NB4 (cell line): ENCODE data around the gene GTF2H4.

ENCODE experiments used
- DNase-seq: peaks from one replicate; pipeline ENCODE4 v3.0.0; 2010; ENCODE audit warnings: low read depth
- H3K4me3 ChIP-seq: one replicate; pipeline ENCODE4 v1.5.1; 2011; ENCODE audit warnings: mild to moderate bottlenecking, low read depth, low read length, moderate library complexity
- CTCF ChIP-seq: IDR thresholded peaks from one replicate; pipeline ENCODE4 v1.5.1; 2012; ENCODE audit warnings: low read depth, low read length
- MYC ChIP-seq: IDR thresholded peaks from 2 replicates; pipeline ENCODE4 v1.6.1; 2011; ENCODE audit warnings: low read depth, low read length
- POLR2A ChIP-seq: IDR thresholded peaks from 2 replicates; pipeline ENCODE4 v1.6.1; 2011; ENCODE audit warnings: mild to moderate bottlenecking; ENCODE audit not compliant: insufficient read length; ENCODE audit errors: extremely low read depth
- TF ChIP-seq, protein P1 (sequence below): IDR thresholded peaks from 2 replicates; pipeline ENCODE4 v1.6.1; 2011; ENCODE audit warnings: low read depth, low read length

The GTF2H4 gene

DNA sequence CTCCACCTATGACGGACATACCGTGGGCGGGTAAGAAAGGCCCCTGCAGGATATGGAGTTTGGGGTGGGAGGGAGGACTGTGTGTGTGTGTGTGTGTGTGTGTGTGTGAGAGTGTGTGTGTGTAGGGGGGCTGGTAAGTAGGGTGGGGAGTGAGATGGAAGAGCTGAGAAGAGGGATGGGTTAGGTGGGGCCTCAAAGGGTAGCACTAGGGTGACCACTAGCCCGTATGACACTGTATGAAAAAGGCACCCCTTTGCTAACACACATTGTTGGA lies 16.6 kb upstream of the GTF2H4 start:
- TF ChIP-seq POLR2A (no peak), MYC (no peak), CTCF (no peak)
- TF ChIP-seq, protein P1, sequence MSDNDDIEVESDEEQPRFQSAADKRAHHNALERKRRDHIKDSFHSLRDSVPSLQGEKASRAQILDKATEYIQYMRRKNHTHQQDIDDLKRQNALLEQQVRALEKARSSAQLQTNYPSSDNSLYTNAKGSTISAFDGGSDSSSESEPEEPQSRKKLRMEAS, result no peak
- DNase-seq, result no peak

GRCh38 chr6:30891816-30892538 lies 16.0 kb upstream of the GTF2H4 start:
- DNase-seq, result no peak
- H3K4me3 ChIP-seq, result no peak overlapping the region
- TF ChIP-seq POLR2A, result no peak
- TF ChIP-seq CTCF, result no peak
- TF ChIP-seq MYC, result no peak
- TF ChIP-seq, protein P1, result no peak

More for the DNA sequence above, 16.6 kb upstream of the GTF2H4 start:
- H3K4me3 ChIP-seq, result no peak overlapping the region

- no peak for DNase-seq
- TF ChIP-seq CTCF (peak; percentile 18), POLR2A (no peak)
- TF ChIP-seq, protein P1, result no peak
- no peak overlapping the region for H3K4me3 ChIP-seq
Measured at GRCh38 chr6:30893001-30893591, 14.9 kb upstream of the GTF2H4 start.

- no peak overlapping the region for H3K4me3 ChIP-seq
- TF ChIP-seq CTCF, result no peak
- TF ChIP-seq, protein P1, result no peak
- TF ChIP-seq MYC, result no peak
- TF ChIP-seq POLR2A, result no peak
- no peak for DNase-seq
Measured at GRCh38 chr6:30893666-30894065, 14.3 kb upstream of the GTF2H4 start.

DNA sequence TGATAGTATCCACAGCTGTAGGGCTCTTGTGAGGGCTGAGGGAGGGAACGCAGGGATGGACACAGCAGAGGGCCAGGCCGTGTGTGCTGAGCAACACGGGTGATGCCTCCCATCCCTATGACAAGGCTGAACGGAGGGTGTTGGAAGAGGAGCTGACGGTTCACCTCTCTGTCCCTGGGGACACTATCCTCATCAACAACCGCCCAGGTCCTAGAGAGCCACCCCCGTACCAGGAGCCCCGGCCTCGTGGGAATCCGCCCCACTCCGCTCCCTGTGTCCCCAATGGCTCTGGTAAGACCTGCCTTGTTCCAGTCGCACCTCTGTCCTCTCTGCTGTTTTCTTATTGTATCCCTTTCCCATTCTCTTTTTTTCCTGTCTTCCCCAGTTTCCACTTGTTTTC lies 13.6 kb upstream of the GTF2H4 start:
- no peak for TF ChIP-seq POLR2A
- TF ChIP-seq, protein P1, result no peak
- TF ChIP-seq MYC, result no peak
- TF ChIP-seq CTCF, result no peak
- no peak for DNase-seq
- no peak overlapping the region for H3K4me3 ChIP-seq
